ENCODE measurements around the gene ARL6IP6.

ARL6IP6 gene

DNA sequence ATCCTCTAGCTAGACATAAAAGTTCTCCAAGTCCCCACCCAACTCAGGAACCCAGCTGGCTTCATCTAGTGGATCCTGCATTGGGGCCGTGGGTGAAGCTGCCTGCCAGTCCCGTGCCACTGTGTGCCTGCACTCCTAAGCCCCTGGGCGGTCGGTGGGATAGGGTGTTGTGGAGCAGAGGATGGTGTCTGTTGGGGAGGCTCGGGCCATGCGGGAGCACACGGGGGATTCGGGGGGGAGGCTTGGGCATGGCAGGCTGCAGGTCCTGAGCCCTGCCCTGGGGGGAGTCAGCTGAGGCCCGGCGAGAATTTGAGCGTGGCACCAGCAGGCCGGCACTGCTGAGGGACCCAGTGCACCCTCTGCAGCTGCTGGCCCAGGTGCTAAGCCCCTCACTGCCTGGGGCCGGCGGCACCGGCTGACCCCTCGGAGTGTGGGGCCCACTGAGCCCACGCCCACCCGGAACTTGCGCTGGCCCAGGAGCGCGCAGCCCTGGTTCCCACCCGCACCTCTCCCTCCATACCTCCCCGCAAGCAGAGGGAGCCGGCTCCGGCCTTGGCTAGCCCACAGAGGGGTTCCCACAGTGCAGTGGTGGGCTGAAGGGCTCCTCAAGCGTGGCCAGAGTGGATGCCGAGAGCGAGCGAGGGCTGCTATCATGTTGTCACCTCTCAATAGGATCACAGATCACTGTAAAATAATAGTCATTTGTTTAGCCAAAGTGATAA is 86.4 kb downstream of the ARL6IP6 start:
- no peak for DNase-seq (ENCODE audit: low spot score)

DNA sequence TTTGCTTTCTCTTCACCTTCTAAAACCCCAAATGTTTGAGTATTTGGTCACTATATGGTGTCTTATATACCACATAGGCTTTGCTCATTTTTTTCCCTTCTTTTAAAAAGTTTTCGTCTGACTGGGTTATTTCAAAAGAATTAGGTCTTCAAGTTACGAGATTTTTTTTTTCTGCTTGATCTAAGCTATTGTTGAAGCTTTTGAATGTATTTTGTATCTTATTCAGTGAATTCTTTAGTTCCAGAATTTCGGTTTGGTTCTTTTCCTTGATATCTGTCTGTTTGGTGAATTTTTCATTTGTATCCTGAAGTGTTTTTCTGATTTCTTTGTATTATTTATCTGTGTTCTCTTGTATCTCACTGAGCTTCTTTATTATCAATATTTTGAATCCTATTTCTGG is 93.5 kb downstream of the ARL6IP6 start:
- no peak for DNase-seq (ENCODE audit: low spot score)

Data from LoVo (cell line).